Epithelial cell of prostate (primary cell): ENCODE results near the gene TBCB.
"Not testable (repeated sequence)": the region's sequence is repeated elsewhere in the genome, so short reads cannot be mapped to it uniquely, and the experiment has no call there.

ENCODE experiments used
- DNase-seq: peaks from one replicate; pipeline ENCODE4 v3.0.0-alpha.2; 2011; ENCODE audit warnings: low read depth, low spot score
- H3K27ac ChIP-seq: fragments of 450-650 bp; 2 replicates; pipeline ENCODE4 v1.5.1; 2017; ENCODE audit warnings: mild to moderate bottlenecking

TBCB gene

GRCh38 chr19:36115453-36116343, at the start of gene TBCB:
TSS of gene TBCB (plus strand) at chr19:36115468. CDS start at chr19:36115561, 93 bp downstream.
- peak within 1 kb of the TSS; percentile 76 for H3K27ac ChIP-seq
- no peak for DNase-seq

- H3K27ac ChIP-seq = no peak overlapping the region
- DNase-seq = no peak
Observed at GRCh38 chr19:36067681-36068080, 47.6 kb upstream of the TBCB start.

DNA sequence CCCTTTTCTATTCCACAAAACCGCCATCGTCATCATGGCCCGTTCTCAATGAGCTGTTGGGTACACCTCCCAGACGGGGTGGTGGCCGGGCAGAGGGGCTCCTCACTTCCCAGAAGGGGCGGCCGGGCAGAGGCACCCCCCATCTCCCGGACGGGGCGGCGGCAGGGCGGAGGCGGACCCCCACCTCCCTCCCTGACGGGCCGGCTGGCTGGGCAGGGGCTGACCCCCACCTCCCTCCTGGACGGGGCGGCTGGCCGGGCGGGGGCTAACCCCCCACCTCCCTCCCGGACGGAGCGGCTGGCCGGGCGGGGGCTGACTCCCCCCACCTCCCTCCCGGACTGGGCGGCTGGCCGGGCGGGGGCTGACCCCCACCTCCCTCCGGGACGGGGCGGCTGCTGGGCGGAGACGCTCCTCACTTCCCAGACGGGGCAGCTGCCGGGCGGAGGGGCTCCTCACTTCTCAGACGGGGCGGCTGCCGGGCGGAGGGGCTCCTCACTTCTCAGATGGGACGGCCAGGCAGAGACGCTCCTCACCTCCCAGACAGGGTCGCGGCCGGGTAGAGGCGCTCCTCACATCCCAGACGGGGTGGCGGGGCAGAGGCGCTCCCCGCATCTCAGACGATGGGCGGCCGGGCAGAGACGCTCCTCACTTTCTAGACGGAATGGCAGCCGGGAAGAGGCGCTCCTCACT, 46.3 kb upstream of the TBCB start:
- not testable (repeated sequence) for H3K27ac ChIP-seq, DNase-seq

GRCh38 chr19:36072081-36072480, 43.2 kb upstream of the TBCB start:
- H3K27ac ChIP-seq = no peak overlapping the region
- DNase-seq = no peak

GRCh38 chr19:36073121-36073876, 42.0 kb upstream of the TBCB start:
- DNase-seq = no peak
- H3K27ac ChIP-seq = no peak overlapping the region

DNA sequence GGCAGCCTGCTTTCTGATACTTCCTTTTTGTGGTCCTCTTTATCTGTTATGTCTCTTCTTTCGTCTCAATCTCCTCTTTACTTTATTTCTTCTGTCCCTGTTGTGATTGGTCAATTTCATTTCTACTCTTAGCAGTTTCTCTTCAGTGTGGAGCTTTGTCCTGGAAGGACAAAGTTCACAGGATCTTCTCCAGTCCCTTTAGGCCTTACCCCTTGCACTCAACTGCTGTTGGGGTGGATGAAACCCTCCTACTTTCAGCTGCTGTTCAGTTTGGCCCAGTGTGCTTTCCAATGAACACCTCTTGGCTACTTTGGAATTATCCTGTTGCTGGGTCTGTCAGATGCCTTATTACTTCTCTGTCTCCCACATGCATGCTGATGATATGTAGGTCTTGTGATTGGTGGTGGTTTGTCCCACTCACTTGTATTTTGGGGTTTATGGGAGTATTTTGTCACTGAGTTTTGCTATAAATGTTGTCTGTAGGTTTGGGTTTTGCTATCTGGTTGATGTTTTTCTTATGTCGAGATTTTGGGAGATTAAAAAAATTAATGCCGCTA, 35.8 kb upstream of the TBCB start:
- no peak for DNase-seq
- H3K27ac ChIP-seq = no peak overlapping the region

- peak overlapping the region; percentile 13 for H3K27ac ChIP-seq
- DNase-seq = no peak
Observed at GRCh38 chr19:36081385-36081784, 33.9 kb upstream of the TBCB start.

GRCh38 chr19:36081894-36082293, 33.4 kb upstream of the TBCB start:
- no peak for DNase-seq
- H3K27ac ChIP-seq = peak overlapping the region; percentile 13

GRCh38 chr19:36082916-36083315, 32.4 kb upstream of the TBCB start:
- no peak for DNase-seq
- H3K27ac ChIP-seq = no peak overlapping the region

GRCh38 chr19:36084231-36085009, 30.8 kb upstream of the TBCB start:
- no peak overlapping the region for H3K27ac ChIP-seq
- no peak for DNase-seq

- DNase-seq = no peak
- H3K27ac ChIP-seq = no peak overlapping the region
Observed at GRCh38 chr19:36086326-36086725, 28.9 kb upstream of the TBCB start.

DNA sequence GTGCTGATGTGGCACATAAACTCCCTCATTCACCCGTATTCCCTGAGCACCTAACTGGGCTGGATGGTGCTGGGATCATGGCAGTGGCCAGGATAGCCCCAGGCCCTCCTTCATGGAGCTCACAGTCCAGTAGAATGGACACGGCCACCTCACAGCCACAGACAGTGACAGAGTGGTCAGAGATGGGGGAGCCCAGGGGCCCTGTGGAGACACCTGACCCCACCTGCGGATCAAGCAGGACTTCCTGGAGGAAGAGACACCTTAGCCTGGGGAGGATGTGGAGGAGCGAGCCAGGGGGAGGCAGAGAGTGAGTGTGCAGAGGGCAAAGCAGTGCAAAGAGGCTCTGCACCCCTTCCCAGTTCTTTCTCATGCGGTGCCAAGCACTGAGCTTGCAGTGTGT, 25.4 kb upstream of the TBCB start:
- no peak for DNase-seq
- H3K27ac ChIP-seq = no peak overlapping the region

- no peak for DNase-seq
- no peak overlapping the region for H3K27ac ChIP-seq
Observed at GRCh38 chr19:36090910-36091695, 24.2 kb upstream of the TBCB start.

DNA sequence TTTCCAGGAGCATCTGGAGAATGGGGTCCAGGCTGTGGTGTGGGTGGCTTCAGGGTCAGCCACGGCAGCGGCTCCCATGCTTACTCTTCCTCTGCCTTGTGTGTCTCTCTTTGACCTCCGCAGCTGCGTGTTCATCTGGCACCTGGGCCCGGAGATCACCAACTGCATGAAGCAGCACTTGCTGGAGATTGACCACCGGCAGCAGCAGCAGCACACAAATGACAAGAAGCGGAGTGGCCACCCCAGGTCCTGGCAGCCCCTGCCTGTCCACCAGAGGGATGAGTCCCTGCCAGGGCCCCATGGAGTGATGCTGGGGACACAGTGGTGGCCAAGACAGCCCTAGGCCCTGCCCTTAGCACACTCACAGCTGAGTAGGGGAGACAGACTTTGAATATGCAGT, 22.7 kb upstream of the TBCB start:
- no peak for DNase-seq
- H3K27ac ChIP-seq = no peak overlapping the region

DNA sequence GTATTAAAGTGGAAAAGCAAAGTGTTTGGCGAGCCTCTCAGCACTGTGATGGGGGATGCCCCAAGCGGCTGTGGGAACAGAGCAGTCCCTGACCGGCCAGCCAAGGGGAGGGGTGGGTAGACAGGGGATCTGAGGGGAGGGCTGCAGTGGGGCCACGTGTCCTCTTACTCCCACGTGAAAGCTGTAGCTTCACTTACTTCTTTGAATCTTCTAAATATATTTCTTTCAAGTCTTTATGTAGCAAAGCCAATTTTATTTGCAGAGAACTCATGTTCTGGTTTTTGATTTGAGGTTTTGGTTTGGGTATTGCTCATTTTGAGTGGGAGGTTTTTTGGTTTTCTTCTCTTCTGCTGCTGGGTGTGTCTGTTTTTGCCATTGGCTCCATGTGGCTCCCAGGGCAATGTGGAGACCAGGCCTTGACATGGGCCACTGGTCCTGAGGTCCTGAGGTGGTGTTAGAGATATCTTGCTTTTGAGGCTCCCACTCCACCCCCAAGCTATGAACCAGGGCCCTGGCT, 22.1 kb upstream of the TBCB start:
- no peak for DNase-seq
- H3K27ac ChIP-seq = no peak overlapping the region

DNA sequence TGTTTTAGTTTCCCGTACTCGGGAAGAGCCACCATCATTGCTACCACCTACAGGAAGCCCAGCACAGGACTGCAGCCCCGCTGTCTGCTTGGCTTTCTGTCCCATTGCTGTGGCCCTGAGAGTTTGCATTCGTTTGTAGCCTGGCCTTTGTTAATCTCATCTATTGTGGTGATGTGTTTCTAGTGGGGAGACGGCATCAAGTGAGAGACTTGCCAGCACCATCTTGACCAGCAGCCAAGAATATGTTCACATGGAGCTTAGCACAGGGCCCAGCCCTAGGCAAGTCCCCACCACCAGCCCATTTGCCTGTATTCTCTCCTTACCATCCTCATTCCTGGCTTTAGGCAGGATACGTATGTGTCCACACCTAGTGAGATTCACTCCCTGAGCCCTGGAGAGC, 21.6 kb upstream of the TBCB start:
- no peak overlapping the region for H3K27ac ChIP-seq
- no peak for DNase-seq

GRCh38 chr19:36097036-36097435, 18.2 kb upstream of the TBCB start:
- DNase-seq = no peak
- H3K27ac ChIP-seq = no peak overlapping the region

- no peak for DNase-seq
- no peak overlapping the region for H3K27ac ChIP-seq
Observed at GRCh38 chr19:36099166-36099785, 16.0 kb upstream of the TBCB start.
